B cell (primary cell): ENCODE measurements around the gene PHLDB1. TPM values are rescaled to one million over a fixed set of nuclear protein-coding genes. Genes with fewer than 3 reads are reported as not detected.

Experiments
- ATAC-seq: fragments of 200-7000 bp; cut with Tn5 transposase; one replicate; pipeline ENCODE4 v1.10.0; 2021; ENCODE audit warnings: low read depth, mild to moderate bottlenecking, moderate number of reproducible peaks, moderate library complexity
- CTCF ChIA-PET: fragments of 350-600 bp; sonication (Branson Sonifier 250); formaldehyde crosslinking; loops from one replicate; lab custom pipeline; 2021; ENCODE audit warnings: antibody characterized with exemption, inconsistent platforms; lab: Charles Lee
- POLR2A ChIA-PET: fragments of 350-600 bp; sonication (Branson Sonifier 250); formaldehyde crosslinking; loops from one replicate; lab custom pipeline; 2021; ENCODE audit warnings: antibody characterized with exemption; lab: Charles Lee
- DNase-seq: peaks from one replicate; pipeline ENCODE4 v3.0.0; 2013
- H2AFZ ChIP-seq: 2 replicates; pipeline ENCODE4 v1.6.1; 2012; ENCODE audit warnings: mild to moderate bottlenecking, low read depth, low read length; ENCODE audit not compliant: insufficient read depth, poor library complexity, severe bottlenecking
- H3K27ac ChIP-seq, 2 donors: 1 replicate in 1 of 2; 2 replicates in 1 of 2; pipeline ENCODE4 v1.5.1; 2012 to 2013; ENCODE audit warnings: low read length in 2 of 2, mild to moderate bottlenecking in 2 of 2, moderate library complexity in 1 of 2
- H3K27me3 ChIP-seq, 4 experiments: fragments of 200-600 bp in 1 of 4; sonication (generic) in 1 of 4; replicated peaks in 1 of 4; 1 replicate in 2 of 4; 2 replicates in 2 of 4; pipeline versions ENCODE4 v1.6.1 to v1.7.0; 2013 to 2016; ENCODE audit warnings: low read length in 3 of 4, mild to moderate bottlenecking in 2 of 4, mixed read lengths in 1 of 4, moderate library complexity in 1 of 4; ENCODE audit not compliant: insufficient read depth in 4 of 4, control insufficient read depth in 3 of 4; ENCODE audit errors: control extremely low read depth in 1 of 4
- H3K36me3 ChIP-seq, 2 experiments: replicated peaks in 1 of 2; 1 replicate in 1 of 2; 2 replicates in 1 of 2; pipeline versions ENCODE4 v1.6.1 to v1.7.1; 2013; ENCODE audit warnings: low read length in 1 of 2; ENCODE audit not compliant: insufficient read depth in 2 of 2, control insufficient read depth in 1 of 2; ENCODE audit errors: control extremely low read depth in 1 of 2, extremely low read depth in 1 of 2
- H3K4me1 ChIP-seq, 2 donors: fragments of 200-600 bp in 1 of 2; sonication (generic) in 1 of 2; 1 replicate in 1 of 2; 2 replicates in 1 of 2; pipeline versions ENCODE4 v1.5.1 to v1.6.1; 2013 to 2017; ENCODE audit warnings: low read length in 2 of 2; ENCODE audit not compliant: control insufficient read depth in 2 of 2, insufficient read depth in 2 of 2
- H3K4me2 ChIP-seq: replicated peaks from 2 replicates; pipeline ENCODE3; 2012; ENCODE audit warnings: mild to moderate bottlenecking, low read depth, low read length; ENCODE audit not compliant: poor library complexity, severe bottlenecking
- H3K4me3 ChIP-seq, 5 experiments: fragments of 200-600 bp in 1 of 5; sonication (generic) in 1 of 5; 1 replicate in 3 of 5; 2 replicates in 2 of 5; pipeline versions ENCODE4 v1.5.1 to v1.7.0; 2011 to 2016; ENCODE audit warnings: low read length in 4 of 5, mild to moderate bottlenecking in 4 of 5, low read depth in 2 of 5, control low read depth in 1 of 5, moderate library complexity in 1 of 5; ENCODE audit not compliant: insufficient read depth in 1 of 5; ENCODE audit errors: control extremely low read depth in 1 of 5, extremely low read depth in 1 of 5
- H3K79me2 ChIP-seq: fragments of 200-600 bp; sonication (generic); one replicate; pipeline ENCODE4 v1.6.0; 2016; ENCODE audit warnings: low read length; ENCODE audit not compliant: control insufficient read depth, insufficient read depth
- H3K9ac ChIP-seq: fragments of 200-600 bp; sonication (generic); 2 replicates; pipeline ENCODE4 v1.6.1; 2017; ENCODE audit warnings: mild to moderate bottlenecking, low read length, moderate library complexity
- H3K9me3 ChIP-seq, 3 donors: one replicate each; pipeline versions ENCODE4 v1.6.1 to v1.7.1; 2013; ENCODE audit warnings: low read length in 2 of 3; ENCODE audit not compliant: control insufficient read depth in 2 of 3, insufficient read depth in 1 of 3; ENCODE audit errors: control extremely low read depth in 1 of 3
- H4K20me1 ChIP-seq: 2 replicates; pipeline ENCODE4 v1.6.0; 2012; ENCODE audit warnings: mild to moderate bottlenecking, low read length; ENCODE audit not compliant: insufficient read depth, control insufficient read depth, poor library complexity, severe bottlenecking
- H3K27ac Mint-ChIP-seq: one replicate; pipeline ENCODE4 v1.8.0; 2021; ENCODE audit warnings: mixed read lengths
- H3K27me3 Mint-ChIP-seq: one replicate; pipeline ENCODE4 v1.8.0; 2021; ENCODE audit warnings: mixed read lengths
- H3K4me1 Mint-ChIP-seq: one replicate; pipeline ENCODE4 v1.8.0; 2021; ENCODE audit warnings: mixed read lengths
- H3K4me3 Mint-ChIP-seq: one replicate; pipeline ENCODE4 v1.8.0; 2021; ENCODE audit warnings: mixed read lengths
- H3K9me3 Mint-ChIP-seq: one replicate; pipeline ENCODE4 v1.8.0; 2022; ENCODE audit warnings: mixed read lengths; ENCODE audit not compliant: insufficient read depth
- CTCF ChIP-seq: fragments of 200-600 bp; IDR thresholded peaks from one replicate; pipeline ENCODE4 v1.8.0; 2022; ENCODE audit warnings: antibody characterized with exemption, mild to moderate bottlenecking
- EZH2 ChIP-seq: IDR thresholded peaks from 2 replicates; pipeline ENCODE4 v1.6.1; 2012; ENCODE audit warnings: borderline replicate concordance, low read depth, mild to moderate bottlenecking, moderate library complexity, low read length; ENCODE audit not compliant: insufficient read depth, poor library complexity, severe bottlenecking
- WGBS: methylation state at CpG from one replicate; pipeline ENCODE4 v1.1.5; 2013; ENCODE audit warnings: missing lambda C conversion rate; ENCODE audit not compliant: insufficient coverage; 5-methylcytosine and 5-hydroxymethylcytosine counted together
- intact Hi-C: fragments of 100-400 bp; cut with micrococcal nuclease; formaldehyde crosslinking; loops from one replicate; pipeline ENCODE4 v1.10.0; 2022
- polyA plus RNA-seq: library from polyadenylated mRNA; depleted of rRNA; stranded (reverse); fragments of >200 nt; gene quantifications from 2 replicates; pipeline ENCODE4 v1.2.3, GENCODE V29; 2012
- total RNA-seq, 2 donors: library from RNA; stranded (reverse); fragments of 120-200 nt in 1 of 2; gene quantifications; 1 replicate in 1 of 2; 2 replicates in 1 of 2; pipeline versions ENCODE4 v1.2.3 to v1.2.4, GENCODE V29; 2013 to 2022

PHLDB1 gene
- total and polyA plus RNA-seq, 2 donors (not counting 1 experiment from before 2014, with no cell fraction given), result 0.46 to 2.4 TPM

GRCh38 chr11:118604566-118604965, 2.8 kb upstream of the PHLDB1 start:
- Mint-ChIP-seq H3K9me3 (no peaks in the 10 kb centered on the region), H3K4me1 (peaks cover 14% of the 10 kb centered on the region), H3K27me3 (peaks cover 9% of the 10 kb centered on the region), H3K27ac (peak overlapping the region; percentile 26), H3K4me3 (no peak overlapping the region)
- intact Hi-C loops, result no loop called here
- Histone ChIP-seq H2AFZ (no peak overlapping the region), H3K4me1 (peaks cover 11 to 21% of the 10 kb centered on the region in 2 donors), H3K36me3 (peaks cover 6 to 22% of the 10 kb centered on the region in 2 experiments), H3K27ac (no peak overlapping the region), H4K20me1 (no peaks in the 10 kb centered on the region), H3K79me2 (no peaks in the 10 kb centered on the region), H3K4me3 (no peak overlapping the region), H3K9ac (no peak overlapping the region), H3K4me2 (no peak overlapping the region), H3K9me3 (peaks cover 0 to 10% (median 0%) of the 10 kb centered on the region in 3 donors), H3K27me3 (peaks cover 0 to 16% (median 4%) of the 10 kb centered on the region in 4 experiments)
- POLR2A ChIA-PET, result no interaction called here
- ATAC-seq (no peak), DNase-seq (no peak)
- no CpG with 5 or more reads among the region's 3 CpGs for WGBS
- CTCF ChIA-PET, result interaction anchor here (1.3 kb wide), 1 partner anchor 9 kb away, joined by 5 read pairs; no protein-coding TSS in a partner anchor
- no peak for TF ChIP-seq CTCF
- no peak for TF ChIP-seq EZH2

GRCh38 chr11:118605116-118605867, 2.1 kb upstream of the PHLDB1 start:
- DNase-seq, result no peak
- 95% methylated on average over 8 of the region's 10 CpGs for WGBS
- ATAC-seq, result no peak
- H3K79me2 ChIP-seq, result no peaks in the 10 kb centered on the region
- H3K27ac ChIP-seq, result no peak overlapping the region
- no peaks in the 10 kb centered on the region for H3K9me3 Mint-ChIP-seq
- no peak overlapping the region for H2AFZ ChIP-seq
- no peak for TF ChIP-seq CTCF
- TF ChIP-seq EZH2, result no peak
- peaks cover 9% of the 10 kb centered on the region for H3K27me3 Mint-ChIP-seq
- no peaks in the 10 kb centered on the region for H4K20me1 ChIP-seq
- intact Hi-C loops, result no loop called here
- no peak overlapping the region for H3K4me3 Mint-ChIP-seq
- no peak overlapping the region for H3K9ac ChIP-seq
- ChIA-PET CTCF (interaction anchor here (0.6 to 1.3 kb wide), 2 partner anchors 8 to 363 kb away, joined by 3 to 5 read pairs; no protein-coding TSS in a partner anchor), POLR2A (no interaction called here)
- peaks cover 0 to 23% (median 6%) of the 10 kb centered on the region in 4 experiments for H3K27me3 ChIP-seq
- H3K27ac Mint-ChIP-seq, result no peak overlapping the region
- peaks cover 18 to 29% of the 10 kb centered on the region in 2 donors for H3K4me1 ChIP-seq
- peaks cover 0 to 12% (median 0%) of the 10 kb centered on the region in 3 donors for H3K9me3 ChIP-seq
- no peak overlapping the region for H3K4me3 ChIP-seq
- peaks cover 4 to 14% of the 10 kb centered on the region in 2 experiments for H3K36me3 ChIP-seq
- peaks cover 20% of the 10 kb centered on the region for H3K4me1 Mint-ChIP-seq
- H3K4me2 ChIP-seq, result no peak overlapping the region
